ENCODE measurements around the gene TBC1D4. TPM values are rescaled to one million over a fixed set of nuclear protein-coding genes. Genes with fewer than 3 reads are reported as not detected.
"Not testable (repeated sequence)": the region's sequence is repeated elsewhere in the genome, so short reads cannot be mapped to it uniquely, and the experiment has no call there.

TBC1D4 gene
- total RNA-seq, 2 donors from 2014 or later: 27.6 to 56.1 TPM

DNA sequence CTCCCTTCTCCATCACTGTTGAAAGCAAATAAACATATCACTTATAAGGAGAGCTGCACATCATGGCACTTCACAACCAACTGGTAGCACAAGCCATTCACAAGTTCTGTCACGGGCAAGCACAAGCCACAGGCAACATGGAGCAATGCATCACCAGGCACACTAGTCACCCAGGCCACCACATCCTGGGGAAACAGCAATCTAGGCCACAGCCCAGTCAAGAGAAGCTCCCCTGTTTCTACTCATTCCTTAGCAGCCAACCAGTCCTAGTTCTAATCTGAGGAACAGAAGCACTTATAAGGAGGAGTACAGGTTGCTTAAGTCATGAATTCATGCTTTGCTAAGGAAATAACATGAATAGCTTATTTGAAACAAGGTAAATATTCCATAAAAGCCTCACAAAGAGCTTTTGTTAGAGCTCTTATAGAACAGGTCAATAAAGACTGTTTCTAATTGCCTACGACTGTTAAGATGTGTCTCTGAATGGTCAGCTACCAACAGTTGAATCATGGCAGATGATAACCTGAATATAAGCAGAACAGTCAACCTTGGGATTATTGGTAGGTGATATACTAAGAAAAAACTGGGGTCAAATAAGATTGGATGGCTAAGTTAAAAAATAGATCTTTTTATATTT, 169.0 kb downstream of the TBC1D4 start:
- WGBS: 81% methylated on average over 2 of the region's 2 CpGs
- no peak overlapping the region for H3K27ac ChIP-seq
- TF ChIP-seq POLR2AphosphoS5 (IDR thresholded peaks at IDR 0.05) (no peak), POLR2A (IDR thresholded peaks at IDR 0.05) (no peak)
- TF ChIP-seq, protein P1, sequence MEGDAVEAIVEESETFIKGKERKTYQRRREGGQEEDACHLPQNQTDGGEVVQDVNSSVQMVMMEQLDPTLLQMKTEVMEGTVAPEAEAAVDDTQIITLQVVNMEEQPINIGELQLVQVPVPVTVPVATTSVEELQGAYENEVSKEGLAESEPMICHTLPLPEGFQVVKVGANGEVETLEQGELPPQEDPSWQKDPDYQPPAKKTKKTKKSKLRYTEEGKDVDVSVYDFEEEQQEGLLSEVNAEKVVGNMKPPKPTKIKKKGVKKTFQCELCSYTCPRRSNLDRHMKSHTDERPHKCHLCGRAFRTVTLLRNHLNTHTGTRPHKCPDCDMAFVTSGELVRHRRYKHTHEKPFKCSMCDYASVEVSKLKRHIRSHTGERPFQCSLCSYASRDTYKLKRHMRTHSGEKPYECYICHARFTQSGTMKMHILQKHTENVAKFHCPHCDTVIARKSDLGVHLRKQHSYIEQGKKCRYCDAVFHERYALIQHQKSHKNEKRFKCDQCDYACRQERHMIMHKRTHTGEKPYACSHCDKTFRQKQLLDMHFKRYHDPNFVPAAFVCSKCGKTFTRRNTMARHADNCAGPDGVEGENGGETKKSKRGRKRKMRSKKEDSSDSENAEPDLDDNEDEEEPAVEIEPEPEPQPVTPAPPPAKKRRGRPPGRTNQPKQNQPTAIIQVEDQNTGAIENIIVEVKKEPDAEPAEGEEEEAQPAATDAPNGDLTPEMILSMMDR (IDR thresholded peaks at IDR 0.05): no peak
- no peaks in the 10 kb centered on the region for H3K27me3 ChIP-seq (replicated peaks; ENCODE audit: insufficient read depth)
- no peaks in the 10 kb centered on the region for H3K36me3 ChIP-seq
- intact Hi-C loops (cut with DNase I): no loop called here
- DNase-seq (ENCODE audit: low spot score): no peak
- no peaks in the 10 kb centered on the region for H3K4me1 ChIP-seq (replicated peaks)
- H3K9me3 ChIP-seq: no peaks in the 10 kb centered on the region
- no peak overlapping the region for H3K4me3 ChIP-seq

DNA sequence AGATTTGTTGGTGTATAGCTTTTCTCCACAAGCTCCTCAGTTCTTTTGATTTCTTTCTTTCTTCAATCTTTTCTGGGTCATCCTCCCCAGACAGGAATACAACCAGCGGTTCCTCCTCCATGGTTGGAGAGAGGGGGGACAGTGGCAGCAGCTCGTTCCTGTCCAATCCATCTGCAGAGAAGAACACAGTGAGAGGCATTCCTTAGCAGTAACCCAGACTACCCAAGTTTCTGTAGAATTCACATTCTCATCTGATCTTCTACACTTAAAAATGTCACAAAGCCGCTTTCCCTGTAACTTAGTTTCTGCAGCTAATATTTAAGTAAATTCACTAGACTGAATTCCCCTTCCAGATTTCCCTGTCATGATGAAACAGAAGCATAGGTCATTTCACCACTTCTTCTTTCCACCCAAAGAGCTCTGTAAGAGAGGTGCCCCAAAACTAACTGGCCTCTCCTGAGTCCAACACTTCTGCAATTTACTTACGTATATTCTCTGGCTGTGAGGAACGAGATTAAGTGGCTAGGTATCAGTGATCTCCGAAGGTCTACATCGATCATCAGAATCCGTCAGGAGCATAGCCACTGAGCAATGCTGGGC, 171.9 kb downstream of the TBC1D4 start:
- no peak for DNase-seq (ENCODE audit: low spot score)
- H3K27ac ChIP-seq: no peak overlapping the region
- H3K4me3 ChIP-seq: no peak overlapping the region
- no peaks in the 10 kb centered on the region for H3K27me3 ChIP-seq (replicated peaks; ENCODE audit: insufficient read depth)
- no peaks in the 10 kb centered on the region for H3K9me3 ChIP-seq
- intact Hi-C loops (cut with DNase I): no loop called here
- no peaks in the 10 kb centered on the region for H3K36me3 ChIP-seq
- no peaks in the 10 kb centered on the region for H3K4me1 ChIP-seq (replicated peaks)
- 95% methylated on average over 8 of the region's 8 CpGs for WGBS
- TF ChIP-seq, protein P1 (IDR thresholded peaks at IDR 0.05): no peak
- TF ChIP-seq POLR2AphosphoS5 (IDR thresholded peaks at IDR 0.05): no peak
- TF ChIP-seq POLR2A (IDR thresholded peaks at IDR 0.05): no peak

DNA sequence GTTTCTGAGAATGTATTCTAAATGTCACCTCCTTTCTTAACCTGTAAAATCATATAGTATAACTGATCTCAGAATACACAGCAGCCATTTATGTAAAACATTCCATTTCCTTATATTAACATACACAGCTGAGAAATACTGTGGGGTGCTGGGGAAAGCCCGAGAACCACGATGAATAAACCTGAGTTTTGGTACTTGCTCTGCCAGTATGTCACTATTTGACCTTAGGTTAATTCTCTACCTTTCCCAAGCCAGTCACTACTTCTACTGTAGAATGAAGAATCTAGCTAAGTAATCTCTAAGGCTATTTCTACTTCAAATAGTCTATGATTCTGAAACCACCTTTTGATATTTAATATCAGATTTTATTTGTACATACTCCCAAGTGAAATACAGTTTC, 173.7 kb downstream of the TBC1D4 start:
- Histone ChIP-seq H3K4me1 (replicated peaks) (no peaks in the 10 kb centered on the region), H3K27ac (no peak overlapping the region), H3K36me3 (no peaks in the 10 kb centered on the region), H3K9me3 (no peaks in the 10 kb centered on the region), H3K4me3 (no peak overlapping the region), H3K27me3 (replicated peaks; ENCODE audit: insufficient read depth) (no peaks in the 10 kb centered on the region)
- DNase-seq (ENCODE audit: low spot score): no peak
- 83% methylated on average over 2 of the region's 2 CpGs for WGBS
- intact Hi-C loops (cut with DNase I): no loop called here
- TF ChIP-seq POLR2AphosphoS5 (IDR thresholded peaks at IDR 0.05) (no peak), POLR2A (IDR thresholded peaks at IDR 0.05) (no peak)
- TF ChIP-seq, protein P1 (IDR thresholded peaks at IDR 0.05): no peak

DNA sequence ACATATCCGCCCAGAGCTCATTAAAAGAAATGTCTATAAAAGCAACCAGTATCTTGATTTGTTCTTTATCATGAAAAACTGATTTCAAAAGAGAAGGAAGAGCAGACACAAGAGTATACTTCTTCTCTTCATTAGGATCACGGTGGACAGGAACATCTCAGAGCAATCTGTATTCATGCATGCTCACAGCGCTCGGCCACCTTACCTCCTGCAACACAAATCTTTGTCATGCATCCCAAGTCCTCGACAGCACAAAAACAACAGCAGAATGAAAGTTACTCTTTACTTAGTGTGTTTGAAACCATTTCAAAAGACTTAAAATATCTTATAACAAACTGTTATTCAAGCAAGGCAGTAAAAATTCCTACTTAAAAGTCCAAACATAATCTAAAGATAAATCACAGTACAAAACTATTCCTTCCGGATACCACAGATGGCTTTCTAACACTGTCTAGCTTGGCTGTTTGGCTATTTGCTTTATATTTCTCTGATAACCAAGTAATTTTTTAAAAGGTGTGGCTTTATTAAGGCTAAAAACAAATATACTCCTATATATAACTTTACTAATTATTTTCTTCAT, 174.5 kb downstream of the TBC1D4 start:
- WGBS: 27% methylated on average over 6 of the region's 6 CpGs
- Histone ChIP-seq H3K4me1 (replicated peaks) (no peaks in the 10 kb centered on the region), H3K27me3 (replicated peaks; ENCODE audit: insufficient read depth) (no peaks in the 10 kb centered on the region), H3K27ac (no peak overlapping the region), H3K4me3 (no peak overlapping the region), H3K9me3 (no peaks in the 10 kb centered on the region), H3K36me3 (no peaks in the 10 kb centered on the region)
- TF ChIP-seq, protein P1 (IDR thresholded peaks at IDR 0.05): no peak
- TF ChIP-seq POLR2AphosphoS5 (IDR thresholded peaks at IDR 0.05) (no peak), POLR2A (IDR thresholded peaks at IDR 0.05) (no peak)
- no peak for DNase-seq (ENCODE audit: low spot score)
- intact Hi-C loops (cut with DNase I): no loop called here

DNA sequence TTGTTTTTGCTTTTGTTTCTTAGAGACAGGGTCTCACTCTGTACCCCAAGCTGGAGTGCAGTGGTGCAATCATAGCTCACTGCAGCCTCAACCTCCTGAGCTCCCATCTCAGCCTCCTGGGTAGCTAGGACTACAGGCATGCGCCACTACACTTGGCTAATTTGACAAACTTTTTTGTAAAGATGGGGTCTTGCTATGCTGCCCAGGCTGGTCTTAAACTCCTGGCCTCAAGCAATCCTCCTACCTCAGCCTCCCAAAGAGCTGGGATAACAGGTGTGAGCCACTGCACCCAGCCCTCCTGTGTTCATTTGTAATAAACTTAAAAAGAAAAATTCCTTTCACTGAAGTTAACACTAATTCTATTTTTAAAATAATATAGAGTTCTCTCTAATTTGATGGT, 175.0 kb downstream of the TBC1D4 start:
- DNase-seq (ENCODE audit: low spot score); H3K9me3 ChIP-seq; intact Hi-C loops (cut with DNase I); H3K27me3 ChIP-seq (replicated peaks; ENCODE audit: insufficient read depth); H3K36me3 ChIP-seq; H3K27ac ChIP-seq; H3K4me1 ChIP-seq (replicated peaks); H3K4me3 ChIP-seq: not testable (repeated sequence)
- WGBS: 100% methylated on average over 1 of the region's 1 CpG

Data from prostate gland (tissue), 2 donors.